Astrocyte of the spinal cord (primary cell): Measurements from ENCODE around the gene FSIP1.

ENCODE experiments used
- DNase-seq: peaks from one replicate; pipeline ENCODE4 v3.0.0; 2011; ENCODE audit warnings: low read depth, low spot score
- H3K4me3 ChIP-seq: 2 replicates; pipeline ENCODE4 v1.5.1; 2011; ENCODE audit warnings: low read depth, mild to moderate bottlenecking, low read length, moderate library complexity
- CTCF ChIP-seq: IDR thresholded peaks from 2 replicates; pipeline ENCODE4 v1.5.1; 2012; ENCODE audit warnings: low read depth, mild to moderate bottlenecking, low read length, inconsistent platforms
- in situ Hi-C: cut with HindIII; loops from 2 replicates; pipeline ENCODE4 v1.10.0; 2017; ENCODE audit warnings: low sequenced_read_pairs

FSIP1 gene

GRCh38 chr15:39782441-39783138 is at the start of gene FSIP1:
FSIP1 (minus strand) TSS chr15:39782841; CDS start chr15:39776524, 6,317 bp downstream.
- in situ Hi-C loops = no loop called here
- TF ChIP-seq CTCF = no peak

GRCh38 chr15:39830166-39830565 is 47.5 kb upstream of the FSIP1 start:
- TF ChIP-seq CTCF = no peak
- no peak for DNase-seq
- H3K4me3 ChIP-seq = no peak overlapping the region
- in situ Hi-C loops = no loop called here

More at GRCh38 chr15:39782441-39783138, at the start of gene FSIP1:
- peak; percentile 97 for DNase-seq
- peak within 1 kb of the TSS; percentile 72 for H3K4me3 ChIP-seq

- H3K4me3 ChIP-seq = no peak overlapping the region
- DNase-seq = peak; percentile 83
- in situ Hi-C loops = no loop called here
- no peak for TF ChIP-seq CTCF
Measured at GRCh38 chr15:39828374-39828931, 45.8 kb upstream of the FSIP1 start.

GRCh38 chr15:39826975-39827374 is 44.3 kb upstream of the FSIP1 start:
- no peak overlapping the region for H3K4me3 ChIP-seq
- in situ Hi-C loops = no loop called here
- no peak for TF ChIP-seq CTCF
- DNase-seq = no peak

- no peak overlapping the region for H3K4me3 ChIP-seq
- in situ Hi-C loops = no loop called here
- TF ChIP-seq CTCF = no peak
- no peak for DNase-seq
Measured at GRCh38 chr15:39823634-39824033, 41.0 kb upstream of the FSIP1 start.

- no peak for DNase-seq
- in situ Hi-C loops = no loop called here
- no peak overlapping the region for H3K4me3 ChIP-seq
- no peak for TF ChIP-seq CTCF
Measured at GRCh38 chr15:39820050-39820602, 37.5 kb upstream of the FSIP1 start.
